HepG2 (cell line): ENCODE measurements around the gene CXCL8.

ENCODE experiments used
- CTCF ChIP-seq: sonication (generic); formaldehyde crosslinking; IDR thresholded peaks from 2 replicates; pipeline ENCODE4 v1.5.0; 2020; ENCODE audit warnings: mild to moderate bottlenecking, missing genetic modification reagents, moderate library complexity
- EP300 ChIP-seq, 3 experiments: sonication (generic) in 1 of 3; formaldehyde crosslinking in 1 of 3; IDR thresholded peaks; 2 replicates each; pipeline versions ENCODE4 v1.5.1 to v1.6.1; 2011 to 2020; ENCODE audit warnings: low read depth in 2 of 3, low read length in 2 of 3, borderline replicate concordance in 1 of 3, improper control_type of control experiment in 1 of 3, mild to moderate bottlenecking in 1 of 3, missing genetic modification reagents in 1 of 3, moderate library complexity in 1 of 3
- MAFK ChIP-seq, 2 experiments: IDR thresholded peaks in 1 of 2; conservative IDR thresholded peaks in 1 of 2; 2 replicates each; pipeline ENCODE4 v1.6.1; 2011; ENCODE audit warnings: improper control_type of control experiment in 2 of 2, low read length in 2 of 2
- MIER3 ChIP-seq: IDR thresholded peaks from 2 replicates; pipeline ENCODE4 v1.6.1; 2016; ENCODE audit warnings: missing compliant biosample characterization, borderline replicate concordance
- NONO ChIP-seq, 2 experiments: fragments of 450-650 bp in 1 of 2; sonication (generic) in 1 of 2; formaldehyde crosslinking in 1 of 2; IDR thresholded peaks in 1 of 2; conservative IDR thresholded peaks in 1 of 2; 2 replicates each; pipeline versions ENCODE4 v1.6.1 to v1.8.0; 2017 to 2022; ENCODE audit warnings: mild to moderate bottlenecking in 1 of 2, missing genetic modification reagents in 1 of 2, moderate library complexity in 1 of 2
- PHF8 ChIP-seq: sonication (generic); formaldehyde crosslinking; IDR thresholded peaks from 2 replicates; pipeline ENCODE4 v1.5.0; 2020; ENCODE audit warnings: missing genetic modification reagents
- POLR2A ChIP-seq, 2 experiments: IDR thresholded peaks; 2 replicates each; pipeline ENCODE4 v1.6.1; 2011; ENCODE audit warnings: low read depth in 2 of 2, low read length in 2 of 2, mild to moderate bottlenecking in 1 of 2, moderate library complexity in 1 of 2; ENCODE audit not compliant: insufficient read depth in 1 of 2
- POLR2AphosphoS5 ChIP-seq: IDR thresholded peaks from 2 replicates; pipeline ENCODE4 v1.6.1; 2012; ENCODE audit warnings: low read depth, low read length
- PRDM4 ChIP-seq: sonication (generic); formaldehyde crosslinking; IDR thresholded peaks from 2 replicates; pipeline ENCODE4 v1.9.0; 2021; ENCODE audit warnings: missing genetic modification reagents, borderline replicate concordance
- ZBTB7B ChIP-seq: sonication (generic); formaldehyde crosslinking; IDR thresholded peaks from 2 replicates; pipeline ENCODE4 v1.4.0; 2020; ENCODE audit warnings: missing genetic modification reagents
- ZNF547 ChIP-seq: sonication (generic); formaldehyde crosslinking; IDR thresholded peaks from 2 replicates; pipeline ENCODE4 v1.5.1; 2020; ENCODE audit warnings: mild to moderate bottlenecking, missing genetic modification reagents
- ZNF740 ChIP-seq: sonication (generic); formaldehyde crosslinking; IDR thresholded peaks from 2 replicates; pipeline ENCODE4 v1.4.0; 2020; ENCODE audit warnings: missing genetic modification reagents
- TF ChIP-seq, protein P1 (sequence below): sonication (generic); formaldehyde crosslinking; IDR thresholded peaks from 2 replicates; pipeline ENCODE4 v1.4.0; 2020; ENCODE audit warnings: mild to moderate bottlenecking, missing genetic modification reagents

DNA sequence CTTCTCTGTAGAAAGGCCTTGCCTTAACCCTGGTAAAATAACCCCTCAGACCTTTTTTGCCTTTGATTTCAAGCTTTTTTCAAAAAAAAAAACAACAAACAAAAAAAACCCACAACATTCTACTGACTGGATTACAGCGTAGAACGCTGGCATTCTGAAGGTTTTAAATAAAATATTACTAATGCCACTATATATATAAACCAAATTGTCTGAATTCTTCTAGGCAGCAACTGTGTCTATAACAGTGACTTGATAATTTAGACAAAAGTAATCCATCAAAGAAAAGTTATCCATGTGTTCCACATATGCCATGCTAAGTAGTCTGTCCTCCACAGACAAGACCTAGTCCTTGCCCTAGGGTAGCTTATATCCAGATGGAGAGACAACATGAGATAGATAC, 33.6 kb upstream of the CXCL8 start:
- TF ChIP-seq CTCF (CRISPR knock-in tag) (no peak), POLR2AphosphoS5 (no peak), MIER3 (no peak), POLR2A (IDR thresholded peaks at IDR 0.05; ENCODE audit: insufficient read depth in 1 of 2, low read depth in 2 of 2, low read length in 2 of 2) (no peak), PRDM4 (no peak), ZNF740 (CRISPR knock-in tag) (no peak), EP300 (IDR thresholded peaks at IDR 0.05; ENCODE audit: low read depth in 2 of 2, low read length in 2 of 2) (no peak), EP300 (CRISPR knock-in tag; IDR thresholded peaks at IDR 0.05; ENCODE audit: borderline replicate concordance) (no peak), ZNF547 (CRISPR knock-in tag) (no peak), MAFK (conservative IDR thresholded peaks at IDR 0.05 in 1 of 2, IDR thresholded peaks at IDR 0.05 in 1 of 2; ENCODE audit: low read length in 2 of 2) (no peak), NONO (IDR thresholded peaks at IDR 0.05) (no peak), NONO (CRISPR knock-in tag; conservative IDR thresholded peaks at IDR 0.05) (no peak), PHF8 (no peak), ZBTB7B (CRISPR knock-in tag) (no peak)
- TF ChIP-seq, protein P1, sequence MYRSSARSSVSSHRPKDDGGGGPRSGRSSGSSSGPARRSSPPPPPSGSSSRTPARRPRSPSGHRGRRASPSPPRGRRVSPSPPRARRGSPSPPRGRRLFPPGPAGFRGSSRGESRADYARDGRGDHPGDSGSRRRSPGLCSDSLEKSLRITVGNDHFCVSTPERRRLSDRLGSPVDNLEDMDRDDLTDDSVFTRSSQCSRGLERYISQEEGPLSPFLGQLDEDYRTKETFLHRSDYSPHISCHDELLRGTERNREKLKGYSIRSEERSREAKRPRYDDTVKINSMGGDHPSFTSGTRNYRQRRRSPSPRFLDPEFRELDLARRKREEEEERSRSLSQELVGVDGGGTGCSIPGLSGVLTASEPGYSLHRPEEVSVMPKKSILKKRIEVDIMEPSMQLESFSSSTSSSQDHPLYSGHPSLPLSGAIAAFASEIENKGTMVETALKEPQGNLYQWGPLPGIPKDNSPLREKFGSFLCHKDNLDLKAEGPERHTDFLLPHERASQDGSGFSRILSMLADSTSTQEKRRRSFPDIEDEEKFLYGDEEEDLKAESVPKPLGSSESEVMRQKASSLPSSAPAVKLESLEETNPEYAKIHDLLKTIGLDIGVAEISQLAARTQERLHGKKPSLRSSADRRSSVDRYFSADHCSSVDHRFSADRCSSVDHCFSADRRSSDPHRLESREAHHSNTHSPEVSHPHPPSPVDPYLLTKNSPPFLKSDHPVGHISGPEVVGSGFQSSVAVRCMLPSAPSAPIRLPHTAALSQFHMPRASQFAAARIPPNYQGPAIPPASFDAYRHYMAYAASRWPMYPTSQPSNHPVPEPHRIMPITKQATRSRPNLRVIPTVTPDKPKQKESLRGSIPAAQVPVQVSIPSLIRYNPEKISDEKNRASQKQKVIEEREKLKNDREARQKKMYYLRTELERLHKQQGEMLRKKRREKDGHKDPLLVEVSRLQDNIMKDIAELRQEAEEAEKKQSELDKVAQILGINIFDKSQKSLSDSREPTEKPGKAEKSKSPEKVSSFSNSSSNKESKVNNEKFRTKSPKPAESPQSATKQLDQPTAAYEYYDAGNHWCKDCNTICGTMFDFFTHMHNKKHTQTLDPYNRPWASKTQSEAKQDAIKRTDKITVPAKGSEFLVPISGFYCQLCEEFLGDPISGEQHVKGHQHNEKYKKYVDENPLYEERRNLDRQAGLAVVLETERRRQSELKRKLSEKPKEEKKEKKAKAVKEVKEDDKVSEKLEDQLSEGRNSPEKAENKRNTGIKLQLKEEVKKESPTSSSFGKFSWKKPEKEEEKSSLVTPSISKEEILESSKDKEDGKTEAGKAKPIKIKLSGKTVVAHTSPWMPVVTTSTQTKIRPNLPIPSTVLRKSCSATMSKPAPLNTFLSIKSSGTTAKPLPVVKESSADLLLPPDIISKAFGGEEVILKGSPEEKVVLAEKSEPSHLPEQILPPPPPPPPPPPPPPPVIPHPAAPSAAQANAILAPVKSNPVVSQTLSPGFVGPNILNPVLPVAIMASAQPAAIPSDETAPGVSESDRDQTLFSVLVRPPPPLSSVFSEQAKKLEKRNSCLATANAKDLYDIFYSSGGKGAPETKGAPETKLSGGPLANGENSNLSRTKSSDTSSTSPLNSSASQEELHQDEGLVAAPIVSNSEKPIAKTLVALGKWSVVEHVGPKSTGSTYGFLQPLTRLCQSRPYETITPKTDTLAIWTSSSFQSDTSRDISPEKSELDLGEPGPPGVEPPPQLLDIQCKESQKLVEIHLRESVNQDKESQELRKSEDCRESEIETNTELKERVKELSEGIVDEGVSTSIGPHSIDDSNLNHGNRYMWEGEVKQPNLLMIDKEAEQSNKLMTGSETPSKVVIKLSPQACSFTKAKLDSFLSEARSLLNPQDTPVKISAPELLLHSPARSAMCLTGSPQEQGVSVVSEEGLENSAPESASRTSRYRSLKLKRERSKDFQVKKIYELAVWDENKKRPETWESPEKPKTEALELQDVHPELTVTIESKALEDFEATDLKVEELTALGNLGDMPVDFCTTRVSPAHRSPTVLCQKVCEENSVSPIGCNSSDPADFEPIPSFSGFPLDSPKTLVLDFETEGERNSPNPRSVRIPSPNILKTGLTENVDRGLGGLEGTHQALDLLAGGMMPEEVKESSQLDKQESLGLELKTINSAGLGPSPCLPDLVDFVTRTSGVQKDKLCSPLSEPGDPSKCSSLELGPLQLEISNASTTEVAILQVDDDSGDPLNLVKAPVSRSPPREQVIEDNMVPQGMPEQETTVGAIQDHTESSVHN = no peak
